ENCODE measurements around the gene PTCD2.
"Not testable (repeated sequence)": the region's sequence is repeated elsewhere in the genome, so short reads cannot be mapped to it uniquely, and the experiment has no call there.

Gene PTCD2

DNA sequence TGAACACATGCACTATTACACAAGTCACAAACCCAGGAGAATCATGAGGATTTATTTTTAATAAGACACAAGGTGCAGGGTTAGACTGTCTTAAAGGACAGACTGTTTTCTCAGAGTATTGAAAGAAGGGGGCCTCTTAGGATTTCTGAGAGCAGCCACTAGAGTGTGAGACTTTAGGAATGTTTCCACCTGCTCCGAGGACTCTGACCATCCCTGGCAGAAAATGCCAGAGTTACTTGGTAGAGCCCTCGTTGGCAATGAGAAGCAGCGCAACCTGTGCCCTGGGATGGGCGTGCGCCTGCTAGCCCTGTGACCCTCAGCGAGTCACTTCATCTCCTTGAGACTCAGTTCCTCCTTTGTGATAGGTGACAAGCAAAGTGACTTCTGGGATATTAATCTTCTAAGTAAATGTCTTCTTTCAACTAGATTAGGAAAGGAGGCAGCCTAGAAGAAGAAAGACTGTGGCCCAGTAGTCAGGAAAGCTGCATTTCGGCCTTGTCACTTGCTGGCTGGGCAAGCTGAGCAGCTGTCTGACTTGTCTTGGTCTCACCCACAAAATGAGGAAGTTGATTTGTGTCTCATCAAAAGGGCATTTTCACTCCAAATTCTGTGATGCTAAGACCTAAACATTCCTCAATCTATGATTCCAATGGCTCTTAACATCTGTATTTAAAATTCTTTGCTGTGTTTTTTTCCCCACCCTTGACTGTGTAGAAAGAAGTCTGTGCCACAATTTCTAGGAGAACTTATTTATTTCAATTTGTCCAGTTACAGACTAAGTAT, 60.5 kb downstream of the PTCD2 start:
- no peak for DNase-seq (ENCODE audit: low read depth, low spot score)

- DNase-seq (ENCODE audit: low read depth, low spot score) = no peak
Observed at GRCh38 chr5:72383280-72383679, 63.1 kb downstream of the PTCD2 start.

GRCh38 chr5:72383726-72384125, 63.6 kb downstream of the PTCD2 start:
- DNase-seq (ENCODE audit: low read depth, low spot score) = no peak

GRCh38 chr5:72386639-72387038, 66.5 kb downstream of the PTCD2 start:
- DNase-seq (ENCODE audit: low read depth, low spot score) = no peak

DNA sequence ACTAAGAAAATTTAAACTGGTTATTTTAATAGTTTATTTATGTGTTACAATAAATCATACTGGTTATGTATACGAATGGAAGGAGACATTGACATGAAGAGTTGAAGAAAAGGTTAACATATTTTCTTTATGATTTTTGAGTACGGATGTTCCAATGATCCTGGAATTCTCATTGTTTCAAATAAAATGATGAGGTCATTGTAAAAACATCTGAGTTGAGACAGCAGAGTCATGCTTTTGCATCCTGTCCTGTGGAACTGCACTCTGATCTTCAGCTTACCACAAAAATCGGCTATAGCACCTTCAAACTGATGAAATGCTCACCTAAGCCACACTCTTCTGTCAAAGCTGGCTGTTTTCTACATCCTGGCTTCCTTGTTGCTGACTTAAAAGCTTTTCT, 67.8 kb downstream of the PTCD2 start:
- no peak for DNase-seq (ENCODE audit: low read depth, low spot score)

- DNase-seq (ENCODE audit: low read depth, low spot score) = no peak
Observed at GRCh38 chr5:72388646-72389045, 68.5 kb downstream of the PTCD2 start.

DNA sequence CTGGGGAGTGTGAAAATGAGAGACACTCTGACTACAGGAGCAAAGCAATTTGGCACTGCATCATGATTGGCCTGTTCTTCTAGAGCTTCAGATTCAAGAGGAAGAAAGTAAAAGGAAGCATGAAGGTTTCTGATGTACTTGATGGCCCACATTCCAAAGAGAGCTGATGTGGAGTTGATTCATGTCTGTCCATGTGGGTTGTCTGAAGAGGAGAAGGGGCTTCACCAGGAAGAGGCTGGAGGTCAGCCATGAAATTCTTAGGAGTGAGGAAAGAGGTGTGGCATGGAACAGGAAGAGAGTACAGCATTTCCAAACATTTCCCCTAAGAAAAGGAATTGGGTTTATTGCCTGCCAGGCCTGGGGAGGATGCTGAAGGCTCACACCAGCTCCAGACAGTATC, 70.7 kb downstream of the PTCD2 start:
- no peak for DNase-seq (ENCODE audit: low read depth, low spot score)

DNA sequence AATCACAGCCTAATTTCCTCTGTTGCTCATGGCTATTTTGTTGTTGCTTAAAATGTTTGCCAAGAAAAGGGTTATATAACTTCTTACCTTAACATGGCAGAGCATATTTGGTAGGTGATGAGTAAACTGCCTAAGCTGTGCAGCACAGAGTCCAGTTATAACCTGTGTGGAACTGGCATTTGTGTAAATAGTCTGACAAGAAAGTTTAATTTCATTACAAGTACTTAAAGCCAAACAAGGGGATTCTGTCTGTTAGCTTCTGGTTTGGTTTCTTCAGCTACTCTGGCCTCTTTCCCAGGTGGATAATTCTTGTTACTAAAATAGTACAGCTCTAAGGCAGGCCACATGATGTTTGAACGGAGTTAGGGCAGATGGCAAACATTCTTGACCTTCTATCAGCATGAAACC, 72.2 kb downstream of the PTCD2 start:
- DNase-seq (ENCODE audit: low read depth, low spot score) = no peak

DNA sequence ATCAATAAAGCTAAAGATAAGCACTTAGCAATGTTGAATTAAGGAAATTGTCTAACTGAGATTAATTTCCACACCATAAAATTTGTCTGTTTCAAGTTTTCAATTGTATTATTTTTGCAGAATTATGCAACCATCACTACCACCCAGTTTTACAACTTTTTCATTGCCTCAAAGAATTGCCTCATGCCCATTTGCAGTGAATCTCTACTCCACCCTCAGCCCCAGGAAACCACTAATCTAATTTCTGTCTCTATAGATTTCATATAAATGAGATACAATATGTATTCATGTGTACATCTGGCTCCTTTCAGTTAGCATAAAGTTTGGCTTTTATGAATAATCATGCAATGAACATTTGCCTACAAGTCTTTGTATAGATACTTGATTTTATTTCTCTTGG, 72.9 kb downstream of the PTCD2 start:
- no peak for DNase-seq (ENCODE audit: low read depth, low spot score)

DNA sequence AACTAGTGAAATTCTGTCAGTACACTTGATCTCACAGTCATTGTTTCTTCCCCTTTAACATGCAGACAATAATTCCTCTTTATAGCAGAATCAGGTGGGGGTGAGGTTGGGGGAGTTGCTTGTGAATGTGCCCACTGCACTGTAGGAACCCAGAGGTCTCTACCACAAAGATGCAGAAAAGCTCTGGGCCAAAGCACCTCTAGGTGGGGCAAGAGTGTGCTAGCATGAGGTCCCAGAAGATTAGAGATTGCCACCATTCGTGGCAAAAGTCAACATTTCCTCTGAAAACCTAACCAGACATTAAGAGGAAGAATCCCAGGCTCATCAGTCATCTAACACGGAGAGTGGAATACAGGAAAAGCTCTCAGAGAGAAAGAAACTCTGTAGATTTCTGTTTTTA, 74.5 kb downstream of the PTCD2 start:
- DNase-seq (ENCODE audit: low read depth, low spot score) = no peak

- no peak for DNase-seq (ENCODE audit: low read depth, low spot score)
Observed at GRCh38 chr5:72397836-72398235, 77.7 kb downstream of the PTCD2 start.

DNA sequence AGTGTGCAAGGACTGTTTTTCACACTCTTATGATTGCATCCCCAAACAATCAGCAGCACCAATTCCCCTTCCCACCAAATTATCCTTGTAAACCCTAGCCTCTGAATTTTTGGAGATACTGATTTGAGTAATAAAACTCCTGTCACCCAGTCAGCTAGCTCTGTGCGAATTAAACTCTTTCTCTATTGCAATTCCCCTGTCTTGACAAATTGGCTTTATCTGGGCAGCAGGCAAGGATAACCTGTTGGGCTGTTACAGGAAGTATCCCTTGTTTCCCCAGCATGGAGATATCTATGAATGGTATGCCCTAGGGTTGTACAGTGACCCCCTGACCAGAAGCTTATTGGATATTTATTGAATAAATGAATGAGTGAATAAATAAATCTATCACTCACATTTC, 80.8 kb downstream of the PTCD2 start:
- DNase-seq (ENCODE audit: low read depth, low spot score) = no peak

DNA sequence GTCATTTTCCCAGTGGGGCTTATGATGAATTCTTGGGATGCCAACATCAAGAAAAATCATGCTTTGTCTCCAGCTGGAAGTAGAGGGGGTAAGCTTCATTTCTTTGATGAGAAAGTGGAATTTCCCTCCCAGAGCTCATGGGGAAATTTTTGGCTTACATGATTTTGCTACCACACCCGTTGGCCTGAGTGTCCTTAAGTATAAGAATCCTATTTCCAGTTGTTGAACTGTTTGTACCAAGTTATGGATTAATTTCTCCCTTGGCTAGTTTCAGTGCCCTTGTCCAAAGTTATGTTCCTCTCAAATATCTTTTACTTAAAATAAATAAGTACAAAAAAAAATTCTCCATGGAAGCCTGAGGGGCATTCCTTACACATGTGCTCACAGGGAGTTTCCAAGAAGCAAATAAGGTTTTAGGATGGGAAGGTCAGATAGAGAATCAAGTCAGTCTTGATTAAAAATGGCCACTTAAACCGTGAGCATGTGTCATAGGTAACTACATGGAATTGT, 82.3 kb downstream of the PTCD2 start:
- no peak for DNase-seq (ENCODE audit: low read depth, low spot score)

GRCh38 chr5:72402959-72403628, 82.9 kb downstream of the PTCD2 start:
- DNase-seq (ENCODE audit: low read depth, low spot score) = no peak

GRCh38 chr5:72404771-72405170, 84.6 kb downstream of the PTCD2 start:
- not testable (repeated sequence) for DNase-seq (ENCODE audit: low read depth, low spot score)

GRCh38 chr5:72407078-72407477, 86.9 kb downstream of the PTCD2 start:
- DNase-seq (ENCODE audit: low read depth, low spot score) = no peak

DNA sequence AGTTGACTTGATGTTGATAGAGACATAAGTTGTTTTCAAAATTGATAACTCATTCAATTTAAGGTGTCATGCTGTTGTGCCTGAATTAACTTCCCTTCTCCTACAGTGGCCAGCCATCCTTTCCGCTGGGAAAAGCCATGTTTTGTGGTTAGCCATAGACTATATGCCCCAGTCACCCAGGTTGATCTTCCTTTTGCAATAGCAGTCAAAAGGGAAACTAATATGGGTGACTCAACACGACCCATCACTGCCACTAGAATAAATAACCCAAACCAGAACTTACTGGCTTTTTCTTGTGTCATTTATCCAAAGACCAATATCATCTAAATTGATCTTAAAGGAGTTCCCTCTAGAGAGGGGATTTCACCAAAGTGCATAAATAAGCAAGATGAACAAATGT, 87.4 kb downstream of the PTCD2 start:
- DNase-seq (ENCODE audit: low read depth, low spot score) = no peak

- no peak for DNase-seq (ENCODE audit: low read depth, low spot score)
Observed at GRCh38 chr5:72408127-72408526, 88.0 kb downstream of the PTCD2 start.

DNA sequence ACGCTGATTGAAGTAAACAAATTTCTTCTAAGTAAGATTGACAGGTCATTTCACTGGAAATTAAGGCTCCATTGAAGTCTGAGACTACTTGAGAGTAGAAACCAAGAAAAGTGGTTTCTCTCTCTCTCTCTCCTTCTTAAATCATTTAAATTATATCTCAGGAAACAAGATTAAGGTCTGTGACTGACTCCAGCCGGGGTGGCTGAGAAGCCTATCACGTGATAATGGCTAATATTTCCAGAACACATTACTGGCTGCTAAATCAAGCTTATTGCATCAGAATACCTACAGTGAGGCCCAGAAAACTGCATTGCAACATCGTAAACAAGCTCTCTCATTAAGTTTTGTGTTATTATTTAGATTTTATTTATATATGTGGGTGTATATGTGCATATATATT, 88.4 kb downstream of the PTCD2 start:
- no peak for DNase-seq (ENCODE audit: low read depth, low spot score)

DNA sequence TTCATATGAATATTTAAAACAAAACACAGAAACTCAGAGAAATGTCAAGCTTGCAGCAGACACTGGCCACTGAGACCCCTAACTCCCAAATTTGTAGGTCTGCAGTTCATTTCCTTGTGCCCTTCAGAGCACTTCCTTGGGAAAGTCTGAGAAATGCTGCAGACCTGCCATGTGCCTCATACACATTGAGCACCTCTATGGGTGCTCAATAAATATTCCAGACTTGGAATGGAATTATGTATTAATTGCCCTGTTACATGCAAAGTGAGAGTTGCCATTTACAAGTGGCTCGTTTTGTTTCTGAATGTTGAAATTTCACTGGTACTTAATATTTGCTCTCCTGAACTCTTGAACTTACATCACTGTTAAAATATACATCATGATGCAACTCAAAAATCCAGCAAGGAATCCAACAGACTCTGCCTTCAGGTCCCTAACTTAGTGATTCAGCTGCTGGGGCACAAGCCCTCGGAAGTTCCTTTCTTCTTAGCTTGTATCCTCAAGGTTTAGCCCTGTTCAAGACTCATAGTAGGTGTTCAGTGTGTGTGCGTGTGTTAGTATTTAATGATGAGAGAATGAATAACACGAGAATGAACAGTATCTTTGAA, 90.6 kb downstream of the PTCD2 start:
- DNase-seq (ENCODE audit: low read depth, low spot score) = no peak

- no peak for DNase-seq (ENCODE audit: low read depth, low spot score)
Observed at GRCh38 chr5:72412283-72413055, 92.3 kb downstream of the PTCD2 start.

Measured in brain pericyte (primary cell).